ENCODE results near the gene SNX5.

GRCh38 chr20:18018100-18018499, 49.5 kb upstream of the SNX5 start:
- TF ChIP-seq, protein P1, sequence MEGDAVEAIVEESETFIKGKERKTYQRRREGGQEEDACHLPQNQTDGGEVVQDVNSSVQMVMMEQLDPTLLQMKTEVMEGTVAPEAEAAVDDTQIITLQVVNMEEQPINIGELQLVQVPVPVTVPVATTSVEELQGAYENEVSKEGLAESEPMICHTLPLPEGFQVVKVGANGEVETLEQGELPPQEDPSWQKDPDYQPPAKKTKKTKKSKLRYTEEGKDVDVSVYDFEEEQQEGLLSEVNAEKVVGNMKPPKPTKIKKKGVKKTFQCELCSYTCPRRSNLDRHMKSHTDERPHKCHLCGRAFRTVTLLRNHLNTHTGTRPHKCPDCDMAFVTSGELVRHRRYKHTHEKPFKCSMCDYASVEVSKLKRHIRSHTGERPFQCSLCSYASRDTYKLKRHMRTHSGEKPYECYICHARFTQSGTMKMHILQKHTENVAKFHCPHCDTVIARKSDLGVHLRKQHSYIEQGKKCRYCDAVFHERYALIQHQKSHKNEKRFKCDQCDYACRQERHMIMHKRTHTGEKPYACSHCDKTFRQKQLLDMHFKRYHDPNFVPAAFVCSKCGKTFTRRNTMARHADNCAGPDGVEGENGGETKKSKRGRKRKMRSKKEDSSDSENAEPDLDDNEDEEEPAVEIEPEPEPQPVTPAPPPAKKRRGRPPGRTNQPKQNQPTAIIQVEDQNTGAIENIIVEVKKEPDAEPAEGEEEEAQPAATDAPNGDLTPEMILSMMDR (IDR thresholded peaks at IDR 0.05; ENCODE audit: borderline replicate concordance, extremely low read depth, low read length, poor library complexity, severe bottlenecking): no peak
- TF ChIP-seq EZH2 (IDR thresholded peaks at IDR 0.05; ENCODE audit: borderline replicate concordance, low read depth, low read length, severe bottlenecking): no peak

All from DND-41 (cell line).